Brain pericyte (primary cell): ENCODE data around the gene UCMA.
"Not testable (repeated sequence)": the region's sequence is repeated elsewhere in the genome, so short reads cannot be mapped to it uniquely, and the experiment has no call there.

Experiments
- DNase-seq: peaks from one replicate; pipeline ENCODE4 v3.0.0-alpha.2; 2012; ENCODE audit warnings: low read depth, low spot score

The UCMA gene, protein sequence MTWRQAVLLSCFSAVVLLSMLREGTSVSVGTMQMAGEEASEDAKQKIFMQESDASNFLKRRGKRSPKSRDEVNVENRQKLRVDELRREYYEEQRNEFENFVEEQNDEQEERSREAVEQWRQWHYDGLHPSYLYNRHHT

DNA sequence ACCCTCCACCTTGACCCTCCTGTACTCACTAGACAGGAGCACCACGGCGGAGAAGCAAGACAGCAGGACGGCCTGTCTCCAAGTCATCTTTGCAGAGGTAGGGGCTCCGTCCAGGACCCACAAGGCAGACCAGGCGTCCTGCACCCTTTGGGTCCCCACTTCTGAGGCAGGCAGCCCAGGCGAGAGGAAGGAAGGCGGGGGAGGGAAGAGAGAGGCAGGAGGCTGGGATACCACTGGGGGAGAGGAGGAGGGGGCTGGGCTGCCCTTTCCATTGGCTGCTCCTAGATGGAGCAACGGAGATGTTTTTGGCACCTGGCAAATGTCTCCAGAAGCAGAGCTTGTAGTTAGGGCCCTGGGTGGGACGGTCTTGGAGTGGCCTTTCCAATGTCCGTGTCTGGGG lies at the start of gene UCMA:
Gene UCMA (minus strand): TSS at position 203 of the 400 bp plus-strand sequence. CDS start 116 bp downstream, at position 87.
- no peak for DNase-seq

- not testable (repeated sequence) for DNase-seq
Observed at GRCh38 chr10:13282348-13282747, 48.2 kb upstream of the UCMA start.

DNA sequence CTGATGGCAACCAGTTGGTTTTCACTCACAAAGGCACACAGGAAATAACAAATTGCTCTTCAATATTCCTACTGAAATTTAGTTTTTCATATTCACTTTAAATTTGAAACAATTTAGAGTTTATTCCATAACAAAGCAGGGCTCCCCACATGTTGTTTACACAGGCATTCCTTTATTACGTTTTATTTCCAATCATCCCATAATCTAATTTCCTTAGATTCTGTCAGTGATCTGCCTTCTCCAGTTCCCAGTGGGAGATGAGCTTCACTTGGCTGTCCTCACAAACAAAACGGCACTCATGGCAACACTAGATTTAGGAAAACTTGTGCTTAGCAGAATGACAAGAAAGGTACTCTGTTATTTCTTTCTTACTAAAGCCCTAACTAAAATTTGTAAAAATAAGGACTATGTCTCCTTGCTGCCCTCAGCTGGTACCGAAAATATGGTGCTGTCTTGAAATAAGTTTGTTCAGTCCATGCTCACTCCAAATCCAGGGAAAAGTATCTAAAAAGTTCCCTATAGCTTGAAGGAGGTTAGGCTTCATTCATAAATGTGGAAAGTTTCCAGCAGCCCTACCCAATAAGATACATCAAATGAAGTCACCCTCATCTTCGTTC lies 42.7 kb upstream of the UCMA start:
- no peak for DNase-seq

- not testable (repeated sequence) for DNase-seq
Observed at GRCh38 chr10:13276146-13276545, 42.0 kb upstream of the UCMA start.

GRCh38 chr10:13272164-13272571 lies 38.0 kb upstream of the UCMA start:
- DNase-seq, result no peak

- no peak for DNase-seq
Observed at GRCh38 chr10:13271552-13272163, 37.5 kb upstream of the UCMA start.

- DNase-seq, result no peak
Observed at GRCh38 chr10:13270877-13271551, 36.8 kb upstream of the UCMA start.

- DNase-seq, result no peak
Observed at GRCh38 chr10:13268841-13269240, 34.7 kb upstream of the UCMA start.

- no peak for DNase-seq
Observed at GRCh38 chr10:13268310-13268709, 34.1 kb upstream of the UCMA start.

- no peak for DNase-seq
Observed at GRCh38 chr10:13263591-13263990, 29.4 kb upstream of the UCMA start.

DNA sequence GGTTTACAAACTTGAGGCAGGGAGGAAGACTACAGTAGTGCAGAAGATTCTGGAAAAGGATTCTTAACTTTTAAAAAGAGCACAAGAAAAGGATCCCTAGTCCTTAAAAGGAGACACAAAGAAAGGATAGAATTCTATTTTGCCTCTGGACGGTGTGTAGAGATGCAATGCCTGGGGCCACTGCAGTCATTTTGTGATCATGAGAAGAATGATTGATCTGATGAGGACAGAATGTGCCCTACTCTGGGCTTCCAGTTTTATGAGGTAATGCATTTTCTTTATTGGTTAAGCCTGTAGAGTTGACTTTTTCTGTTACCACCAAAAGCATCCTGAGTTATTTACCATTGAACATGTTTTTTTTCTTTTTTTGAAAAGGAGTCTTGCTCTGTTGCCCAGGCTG lies 28.3 kb upstream of the UCMA start:
- DNase-seq, result no peak

GRCh38 chr10:13257621-13258140 lies 23.5 kb upstream of the UCMA start:
- DNase-seq, result no peak

DNA sequence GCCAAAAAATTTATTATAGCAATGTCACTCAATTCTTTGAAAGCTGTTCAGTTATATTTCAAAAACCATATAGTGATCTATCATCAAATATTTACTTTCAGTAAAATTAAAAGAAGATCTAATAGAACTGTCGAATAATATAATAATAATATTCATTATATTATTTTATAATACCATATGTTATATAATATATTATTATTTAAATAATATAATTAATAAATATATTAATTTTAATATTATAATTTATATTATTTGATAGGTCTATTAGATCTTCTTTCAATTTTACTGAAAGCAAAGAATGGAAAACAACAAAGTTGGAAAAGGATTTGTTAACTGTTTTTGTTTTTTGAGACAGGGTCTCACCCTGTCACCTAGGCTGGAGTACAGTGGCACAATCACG lies 22.5 kb upstream of the UCMA start:
- DNase-seq, result no peak

GRCh38 chr10:13253726-13254125 lies 19.6 kb upstream of the UCMA start:
- no peak for DNase-seq

DNA sequence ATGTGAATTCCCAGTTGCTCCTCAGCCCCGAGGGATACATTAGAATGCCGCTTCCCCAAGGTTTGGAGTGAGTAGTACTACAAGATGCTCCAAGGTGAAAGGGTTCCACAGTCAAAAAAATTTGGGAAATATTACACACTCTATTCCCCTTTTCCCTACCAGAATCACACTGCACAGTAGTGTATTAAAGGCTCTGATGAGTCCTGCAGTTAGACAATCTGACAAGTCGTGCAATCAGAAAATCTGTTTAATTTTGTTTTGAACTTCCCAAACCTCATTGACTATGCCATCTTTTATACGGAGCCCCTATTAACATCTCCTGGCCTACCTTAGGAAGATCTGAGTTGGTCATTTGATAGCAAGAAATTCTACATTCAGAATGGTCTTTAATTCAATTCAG lies 13.6 kb upstream of the UCMA start:
- no peak for DNase-seq

DNA sequence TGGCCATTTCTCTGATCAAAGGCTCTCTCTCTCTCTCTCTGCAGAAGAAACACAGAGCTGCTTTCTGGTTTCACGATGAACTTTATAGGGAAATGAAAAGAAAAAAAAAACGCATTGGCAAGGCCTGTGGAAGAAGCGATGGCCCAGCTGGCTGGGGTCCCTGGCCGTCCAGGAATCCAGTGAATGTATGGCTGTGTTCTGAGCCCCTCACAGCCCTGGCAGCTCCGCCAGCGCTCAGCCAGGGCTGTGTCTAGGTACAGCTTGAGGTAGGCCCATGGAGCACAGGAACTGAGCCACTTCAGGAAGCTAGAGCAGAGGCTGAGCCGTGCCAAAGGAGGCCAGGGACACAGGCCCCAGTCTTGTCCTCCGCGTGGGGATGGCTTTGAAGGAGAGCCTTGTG lies 13.1 kb upstream of the UCMA start:
- DNase-seq, result no peak

- DNase-seq, result not testable (repeated sequence)
Observed at GRCh38 chr10:13242260-13242659, 8.1 kb upstream of the UCMA start.

- no peak for DNase-seq
Observed at GRCh38 chr10:13241613-13242012, 7.4 kb upstream of the UCMA start.

DNA sequence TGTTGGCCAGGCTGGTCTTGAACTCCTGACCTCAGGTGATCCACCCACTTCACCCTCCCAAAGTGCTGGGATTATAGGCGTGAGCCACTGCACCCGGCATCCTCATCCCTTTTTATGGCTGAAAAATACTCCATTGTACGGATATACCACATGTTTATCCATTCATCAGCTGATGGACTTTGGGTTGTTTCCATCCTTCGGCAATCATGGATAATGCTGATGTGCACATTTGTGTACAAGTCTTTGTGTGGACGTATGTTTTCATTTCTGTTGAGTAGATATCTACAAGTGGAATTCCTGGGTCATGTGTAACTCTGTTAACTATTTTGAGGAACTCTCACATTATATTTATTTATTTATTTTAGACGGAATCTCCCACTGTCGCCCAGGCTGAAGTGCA lies 5.7 kb upstream of the UCMA start:
- DNase-seq, result no peak

DNA sequence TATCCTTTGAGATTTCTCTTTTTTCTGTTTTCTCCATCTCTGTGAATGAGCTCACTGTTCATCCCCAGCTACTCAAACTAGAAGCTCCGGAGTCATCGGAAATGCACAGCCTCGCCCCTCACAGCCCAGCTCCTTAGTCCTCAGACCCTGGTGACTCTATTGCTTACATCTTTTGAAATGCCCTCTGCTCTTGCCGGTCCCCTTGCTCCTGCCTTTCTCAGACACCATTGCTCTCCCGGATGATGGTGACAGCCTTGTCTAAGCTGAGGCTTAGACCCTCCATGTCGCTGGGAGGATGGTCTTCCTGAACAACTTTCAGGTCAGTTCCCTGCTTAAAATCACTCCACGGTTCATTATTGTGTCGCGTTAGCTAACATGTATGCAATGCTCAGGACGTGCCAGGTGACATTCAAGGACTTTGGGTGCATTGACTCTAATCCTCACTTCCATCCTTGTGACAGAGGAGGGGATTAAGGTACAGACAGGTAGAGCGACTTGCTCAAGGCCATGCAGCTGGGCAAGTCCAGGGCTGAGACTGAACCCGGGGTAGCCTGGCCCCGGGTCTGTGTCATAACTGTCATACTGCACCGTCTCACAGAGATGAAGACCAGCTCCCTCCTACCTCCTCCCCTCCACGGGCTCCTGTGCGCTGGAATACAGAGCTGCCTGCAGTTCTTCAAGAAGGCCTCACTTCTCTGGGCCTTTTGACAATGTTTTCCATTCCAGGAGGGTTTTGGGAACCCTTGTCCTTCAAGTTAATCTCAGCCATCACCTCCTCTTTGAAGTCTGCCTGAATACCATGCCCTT lies 4.3 kb upstream of the UCMA start:
- DNase-seq, result no peak

- no peak for DNase-seq
Observed at GRCh38 chr10:13236638-13237037, 2.5 kb upstream of the UCMA start.

- not testable (repeated sequence) for DNase-seq
Observed at GRCh38 chr10:13234736-13235135, 562 bp upstream of the UCMA start.
